SK-N-SH treated with all-trans-retinoic acid at 6 μM for 48 hours (cell line): Measurements from ENCODE around the gene KCNG3.

Experiments
- ARNTL ChIP-seq: fragments of 450-650 bp; formaldehyde crosslinking; IDR thresholded peaks from 2 replicates; pipeline ENCODE4 v1.5.0; 2020; ENCODE audit warnings: low read depth, mild to moderate bottlenecking, moderate library complexity, borderline replicate concordance
- BACH2 ChIP-seq: fragments of 250-450 bp; sonication (Bioruptor Pico); IDR thresholded peaks from 2 replicates; pipeline ENCODE4 v1.9.0; 2021; ENCODE audit warnings: mild to moderate bottlenecking, borderline replicate concordance
- CREB5 ChIP-seq: fragments of 250-450 bp; sonication (Bioruptor Pico); IDR thresholded peaks from 2 replicates; pipeline ENCODE4 v1.5.1; 2020; ENCODE audit warnings: low read depth, mild to moderate bottlenecking, moderate library complexity
- OSR1 ChIP-seq: fragments of 250-450 bp; sonication (Bioruptor Pico); IDR thresholded peaks from 2 replicates; pipeline ENCODE4 v1.8.0; 2022; ENCODE audit warnings: moderate library complexity, mild to moderate bottlenecking, inconsistent platforms
- PATZ1 ChIP-seq: fragments of 250-450 bp; sonication (Bioruptor Pico); IDR thresholded peaks from 2 replicates; pipeline ENCODE4 v1.8.0; 2020; ENCODE audit warnings: mild to moderate bottlenecking, moderate library complexity, borderline replicate concordance
- POU6F1 ChIP-seq: fragments of 250-450 bp; sonication (Bioruptor Pico); IDR thresholded peaks from 2 replicates; pipeline ENCODE4 v1.8.0; 2021; ENCODE audit warnings: low read depth, mild to moderate bottlenecking, moderate library complexity, borderline replicate concordance
- RARB ChIP-seq: fragments of 250-450 bp; sonication (Bioruptor Pico); IDR thresholded peaks from 2 replicates; pipeline ENCODE4 v1.8.0; 2021; ENCODE audit warnings: mild to moderate bottlenecking, moderate library complexity
- SNAI2 ChIP-seq: fragments of 250-450 bp; sonication (Bioruptor Pico); IDR thresholded peaks from 2 replicates; pipeline ENCODE4 v1.5.0; 2020; ENCODE audit warnings: mild to moderate bottlenecking, moderate library complexity
- ZFP3 ChIP-seq: fragments of 250-450 bp; sonication (Bioruptor Pico); IDR thresholded peaks from 2 replicates; pipeline ENCODE4 v1.5.0; 2020; ENCODE audit warnings: mild to moderate bottlenecking, moderate library complexity
- ZFP30 ChIP-seq: fragments of 450-650 bp; formaldehyde crosslinking; IDR thresholded peaks from 2 replicates; pipeline ENCODE4 v1.5.0; 2022; ENCODE audit warnings: mild to moderate bottlenecking, moderate library complexity

GRCh38 chr2:42435628-42436027, 58.2 kb downstream of the KCNG3 start:
- TF ChIP-seq BACH2 (CRISPR knock-in tag) (no peak), ZFP3 (CRISPR knock-in tag) (no peak), OSR1 (no peak), ZFP30 (CRISPR knock-in tag) (no peak), ARNTL (CRISPR knock-in tag) (no peak), SNAI2 (CRISPR knock-in tag) (no peak), POU6F1 (CRISPR knock-in tag) (no peak), RARB (no peak), CREB5 (CRISPR knock-in tag) (no peak), PATZ1 (CRISPR knock-in tag) (no peak)
